Inferior parietal cortex (tissue), 1 donor: ENCODE data around the gene CFAP61.

Experiments
- DNase-seq: peaks from one replicate; pipeline ENCODE4 v3.0.0-alpha.2; 2016; ENCODE audit errors: extremely low spot score

Gene CFAP61

GRCh38 chr20:20275636-20276035 is 223.3 kb downstream of the CFAP61 start:
- no peak for DNase-seq

DNA sequence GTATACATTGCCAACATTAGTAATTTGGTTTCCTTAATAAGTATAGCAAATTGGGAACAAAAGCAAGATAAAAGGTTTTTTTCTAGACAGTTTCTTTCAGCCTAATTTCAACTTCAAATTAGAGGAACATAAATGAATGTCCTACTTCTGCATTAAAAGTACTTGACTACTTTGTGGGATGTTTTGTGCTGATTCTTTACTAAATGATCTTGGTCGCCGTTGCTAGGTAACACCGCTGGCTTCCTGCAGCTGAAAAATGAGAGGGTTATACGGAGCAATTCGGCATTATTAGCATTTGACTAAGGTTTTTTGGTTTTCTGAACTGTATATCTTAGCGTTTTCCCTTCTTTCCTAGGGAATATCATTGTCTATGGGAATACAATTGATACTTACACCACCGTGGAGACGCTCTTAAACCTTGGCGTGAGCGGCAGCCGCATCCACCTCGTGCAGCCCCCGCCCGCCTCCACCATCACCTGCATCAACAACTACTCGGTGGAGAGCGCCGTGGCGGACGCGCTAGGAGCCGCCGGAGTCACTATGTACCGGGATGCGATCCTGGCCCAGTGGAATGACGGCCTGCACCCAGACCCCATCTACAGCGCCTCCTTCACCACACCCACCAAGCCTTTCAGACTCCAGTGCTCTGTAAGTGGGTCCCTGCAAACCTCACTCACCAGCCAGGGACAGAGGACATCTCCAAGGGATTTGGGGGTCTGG is 224.6 kb downstream of the CFAP61 start:
- no peak for DNase-seq

- DNase-seq = no peak
Measured at GRCh38 chr20:20277894-20278335, 225.6 kb downstream of the CFAP61 start.

GRCh38 chr20:20286061-20286460 is 233.7 kb downstream of the CFAP61 start:
- no peak for DNase-seq

DNA sequence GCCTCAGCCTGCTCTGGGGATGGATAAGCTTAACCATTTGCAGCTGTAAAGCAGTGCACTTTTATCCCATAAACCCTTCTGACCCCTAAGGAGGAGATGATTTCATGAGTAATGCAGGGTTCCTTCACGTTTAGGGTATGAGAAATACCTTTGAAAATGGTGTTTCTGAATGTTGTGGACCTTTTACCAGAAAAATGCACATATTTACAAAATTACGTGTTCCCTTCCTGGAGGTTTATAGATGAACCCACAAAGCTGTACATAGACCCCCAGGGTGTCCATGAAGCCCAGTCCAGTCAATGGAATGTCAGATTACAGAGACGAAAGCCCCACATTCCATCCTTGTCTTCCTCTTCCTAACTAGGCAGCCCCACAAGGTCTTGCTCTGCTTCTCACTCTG is 237.0 kb downstream of the CFAP61 start:
- no peak for DNase-seq

DNA sequence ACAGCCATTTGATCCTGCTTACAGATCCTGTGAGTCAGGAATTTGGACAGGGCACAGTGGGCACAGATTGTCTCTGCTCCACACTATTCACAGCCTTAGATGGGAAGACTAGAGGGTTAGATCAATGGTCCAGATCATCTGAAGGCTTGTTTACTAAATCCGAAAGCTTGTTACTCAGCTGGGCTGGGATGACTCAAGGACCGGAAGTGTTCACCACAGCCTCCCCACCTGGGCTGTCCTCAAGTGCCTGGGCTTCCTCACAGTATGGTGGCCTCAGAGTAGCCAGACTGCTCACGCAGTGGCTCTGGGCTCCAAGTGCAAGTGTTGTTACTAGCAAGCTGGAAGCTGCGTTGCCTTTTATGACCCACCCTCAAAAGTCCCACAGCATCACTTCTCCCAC is 240.1 kb downstream of the CFAP61 start:
- no peak for DNase-seq

DNA sequence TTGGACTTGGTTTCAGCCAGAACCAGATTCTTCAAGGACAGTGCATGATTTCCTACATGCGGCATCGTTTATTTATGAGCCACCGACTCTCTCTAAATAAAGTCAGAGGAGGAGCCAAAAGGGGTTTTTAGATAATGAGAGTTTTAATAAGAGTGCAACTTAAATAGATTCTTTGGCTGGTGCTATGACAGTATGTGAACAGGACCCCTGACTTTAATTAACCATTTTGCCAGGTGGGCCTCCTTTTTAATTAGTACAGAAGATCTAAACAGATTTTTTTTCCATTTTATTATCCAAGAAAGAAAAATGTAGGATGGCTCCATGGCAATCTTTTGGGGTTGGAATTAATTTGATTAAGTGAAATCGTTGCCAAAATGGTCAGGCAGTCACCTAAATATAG is 240.8 kb downstream of the CFAP61 start:
- DNase-seq = no peak

DNA sequence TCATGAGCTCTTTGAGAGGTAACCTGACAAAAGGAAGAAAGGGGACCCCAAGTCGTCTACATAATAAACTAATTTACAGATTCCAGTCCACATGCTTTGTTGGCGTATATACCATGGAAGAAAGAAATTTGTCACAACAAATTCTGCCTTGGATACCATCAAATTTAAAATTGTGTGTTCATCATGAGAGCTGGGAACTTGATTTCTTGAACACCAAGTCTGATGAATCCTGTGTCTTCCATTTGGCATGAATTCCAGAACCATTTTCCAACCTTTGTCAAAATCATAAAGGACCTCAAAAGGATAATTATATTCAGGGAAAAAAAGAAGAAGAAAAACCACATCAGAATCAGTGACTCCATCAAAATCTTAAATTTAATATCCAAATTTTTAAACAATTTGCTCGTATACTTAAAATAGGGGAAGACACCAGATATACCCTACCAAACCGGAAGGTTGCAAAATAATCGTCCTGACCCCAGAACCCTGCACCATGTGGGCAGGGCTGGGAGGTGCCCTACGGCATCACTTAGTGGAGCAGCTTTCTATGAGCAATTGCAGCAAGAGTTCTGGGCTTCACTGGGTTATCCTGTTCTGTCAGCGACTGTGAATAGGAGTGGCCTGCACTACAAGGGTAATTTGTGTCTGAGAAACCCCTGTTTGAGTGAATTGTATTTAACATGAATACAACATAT is 241.5 kb downstream of the CFAP61 start:
- no peak for DNase-seq

- DNase-seq = no peak
Measured at GRCh38 chr20:20295621-20296498, 243.5 kb downstream of the CFAP61 start.

DNA sequence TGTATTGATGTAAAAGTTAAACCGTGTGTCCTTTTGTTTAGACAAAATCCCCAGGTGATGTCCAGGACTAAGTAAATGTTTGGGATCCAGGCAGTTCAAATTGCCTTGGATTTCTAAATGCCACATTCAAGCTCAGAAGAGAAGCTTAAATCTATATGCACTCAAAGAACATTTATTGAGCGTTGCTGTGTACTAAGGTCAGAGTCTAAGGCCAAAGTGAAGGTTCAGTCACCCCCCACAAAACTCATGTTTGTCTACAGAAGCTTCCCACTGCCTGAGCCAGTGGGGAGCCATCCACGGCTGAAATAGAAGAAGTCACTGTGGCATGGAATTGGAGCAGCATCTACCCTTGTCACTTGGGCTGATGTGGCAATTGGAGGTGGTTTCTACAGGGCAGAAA is 244.8 kb downstream of the CFAP61 start:
- DNase-seq = no peak

- no peak for DNase-seq
Measured at GRCh38 chr20:20297752-20298151, 245.4 kb downstream of the CFAP61 start.

GRCh38 chr20:20299904-20300303 is 247.6 kb downstream of the CFAP61 start:
- no peak for DNase-seq

GRCh38 chr20:20303320-20303719 is 251.0 kb downstream of the CFAP61 start:
- DNase-seq = no peak

GRCh38 chr20:20303742-20304141 is 251.4 kb downstream of the CFAP61 start:
- DNase-seq = no peak

DNA sequence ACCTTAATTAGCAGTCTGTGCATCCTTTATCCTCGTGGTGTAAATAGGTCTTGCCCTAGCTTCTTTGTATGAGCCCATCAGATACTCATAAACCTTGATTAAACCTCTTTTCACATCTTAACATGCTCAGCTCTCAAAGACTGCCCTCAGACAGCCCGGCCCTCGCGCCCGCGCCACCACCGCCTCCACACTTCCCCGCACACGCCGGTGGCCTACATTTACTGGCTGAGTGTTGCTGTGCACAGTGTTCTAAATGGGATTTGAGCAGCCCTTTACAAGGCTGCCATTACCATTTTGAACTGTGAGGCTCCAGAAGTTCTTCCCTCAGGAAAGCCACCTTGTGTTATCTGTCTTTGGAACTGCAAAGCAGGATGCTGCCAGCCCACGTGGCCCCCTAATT is 252.6 kb downstream of the CFAP61 start:
- DNase-seq = no peak

- DNase-seq = no peak
Measured at GRCh38 chr20:20312562-20312961, 260.2 kb downstream of the CFAP61 start.

DNA sequence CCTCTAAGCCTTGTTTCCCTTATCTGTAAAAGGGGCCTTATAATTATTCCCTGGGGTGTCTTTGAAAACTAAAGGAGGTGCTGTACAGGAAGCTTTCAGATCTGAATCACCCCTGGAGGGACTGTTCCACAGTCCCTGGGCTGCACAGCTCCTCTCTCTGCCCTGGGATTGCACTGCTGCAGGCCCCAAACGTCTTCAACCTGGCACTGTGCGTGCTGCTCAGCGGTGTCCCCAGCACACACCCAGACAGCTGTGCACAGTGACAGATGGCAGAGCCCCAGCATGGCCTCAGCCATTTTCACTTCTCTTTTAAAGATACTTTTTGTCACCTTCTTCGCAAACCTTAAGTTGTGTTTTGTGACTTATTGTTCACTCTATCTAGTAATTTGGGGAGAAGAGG is 264.9 kb downstream of the CFAP61 start:
- DNase-seq = no peak

DNA sequence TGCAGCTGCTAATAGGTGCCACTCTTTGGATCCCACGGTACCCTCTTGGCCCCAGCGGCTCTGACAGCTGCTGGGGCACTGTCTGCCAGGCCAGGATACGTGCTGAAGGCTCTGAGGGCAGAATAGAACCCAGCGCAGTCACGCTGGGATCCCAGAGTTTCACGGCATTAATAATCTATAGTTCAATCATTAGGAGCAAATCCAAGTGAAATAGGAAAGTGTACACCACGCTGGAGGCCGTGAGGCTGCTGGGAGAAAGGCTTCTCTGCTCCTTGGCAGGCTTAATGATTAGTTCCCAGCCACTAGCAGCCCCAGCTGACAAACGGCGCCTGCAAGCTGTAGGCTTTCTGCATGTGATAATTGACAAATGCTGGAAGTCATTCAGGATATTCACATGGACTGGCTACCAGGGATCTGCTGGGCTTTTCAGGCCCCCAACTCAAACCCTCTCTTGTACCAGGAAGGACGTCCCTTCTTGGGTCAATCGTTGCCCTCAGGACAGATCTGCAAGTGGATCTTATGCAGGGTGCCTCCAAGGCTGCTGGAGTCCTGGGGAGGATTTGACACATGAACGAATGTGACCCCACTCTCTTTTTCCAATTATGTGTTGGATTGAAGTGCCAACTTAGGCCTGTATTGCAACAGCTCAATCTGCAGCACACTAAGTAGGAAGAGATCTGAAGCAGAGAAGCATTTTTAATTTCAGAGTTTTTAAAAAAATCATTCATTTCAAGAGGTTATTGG is 265.5 kb downstream of the CFAP61 start:
- no peak for DNase-seq

- no peak for DNase-seq
Measured at GRCh38 chr20:20318365-20319161, 266.2 kb downstream of the CFAP61 start.

GRCh38 chr20:20321134-20321533 is 268.8 kb downstream of the CFAP61 start:
- DNase-seq = no peak

GRCh38 chr20:20321917-20322316 is 269.6 kb downstream of the CFAP61 start:
- no peak for DNase-seq
